Erythroblast (primary cell): ENCODE data around the gene KCNJ16.

Experiments
- GATA1 ChIP-seq: IDR thresholded peaks from 2 replicates; pipeline ENCODE4 v1.6.1; 2011; ENCODE audit warnings: low read depth, mild to moderate bottlenecking, control low read depth, low read length, moderate library complexity
- POLR2A ChIP-seq: IDR thresholded peaks from 2 replicates; pipeline ENCODE4 v1.6.1; 2011; ENCODE audit warnings: mild to moderate bottlenecking, low read length

- TF ChIP-seq POLR2A (no peak), GATA1 (no peak)
Measured at GRCh38 chr17:70130289-70130688, 55.3 kb downstream of the KCNJ16 start.
